IMR-90 (cell line): ENCODE data around the gene CAMP. TPM values are rescaled to one million over a fixed set of nuclear protein-coding genes. Genes with fewer than 3 reads are reported as not detected.

Source experiments
- ATAC-seq: fragments of 200-7000 bp; cut with Tn5 transposase; 2 replicates; pipeline ENCODE4 v1.9.1; 2020; ENCODE audit warnings: low read depth, mild to moderate bottlenecking, moderate library complexity
- BruUV-seq: library from RNA; stranded (reverse); fragments of 400-500 nt; replicated peaks from 2 replicates; lab custom pipeline; 2021; lab: Mats Ljungman, UMichigan
- CTCF ChIA-PET: fragments of 300-600 bp; formaldehyde crosslinking; extraction: SDS; loops from one replicate; lab custom pipeline; 2021; ENCODE audit warnings: antibody characterized with exemption; lab: Yijun Ruan, JAX
- POLR2A ChIA-PET: fragments of 300-600 bp; sonication (Branson Sonifier 250); formaldehyde crosslinking; loops from one replicate; lab custom pipeline; 2022; ENCODE audit warnings: antibody characterized with exemption; ENCODE audit not compliant: unreplicated experiment; lab: Charles Lee
- DNase-seq: peaks from one replicate; pipeline ENCODE4 v3.0.0; 2013
- H2AFZ ChIP-seq: replicated peaks from 2 replicates; pipeline ENCODE3; 2013; ENCODE audit warnings: low read length, mild to moderate bottlenecking; ENCODE audit not compliant: poor library complexity
- H2AK5ac ChIP-seq: 2 replicates; pipeline ENCODE4 v1.6.1; 2013; ENCODE audit warnings: low read depth, low read length, inconsistent platforms
- H2AK9ac ChIP-seq: replicated peaks from 2 replicates; pipeline ENCODE3; 2013; ENCODE audit warnings: mild to moderate bottlenecking, low read depth, low read length, moderate library complexity; ENCODE audit not compliant: poor library complexity
- H2BK120ac ChIP-seq: 2 replicates; pipeline ENCODE4 v1.6.1; 2013; ENCODE audit warnings: low read depth, low read length, inconsistent platforms
- H2BK15ac ChIP-seq: 3 replicates; pipeline ENCODE4 v1.6.1; 2013; ENCODE audit warnings: low read depth, low read length, inconsistent platforms
- H2BK20ac ChIP-seq: 2 replicates; pipeline ENCODE4 v1.6.1; 2013; ENCODE audit warnings: low read depth, mild to moderate bottlenecking, inconsistent platforms, low read length, moderate library complexity
- H2BK5ac ChIP-seq: 2 replicates; pipeline ENCODE4 v1.6.1; 2013; ENCODE audit warnings: mild to moderate bottlenecking, low read depth, low read length, inconsistent platforms; ENCODE audit not compliant: poor library complexity, severe bottlenecking
- H3K14ac ChIP-seq: replicated peaks from 2 replicates; pipeline ENCODE4 v1.6.1; 2013; ENCODE audit warnings: low read depth, low read length, inconsistent platforms
- H3K18ac ChIP-seq: 2 replicates; pipeline ENCODE4 v1.6.1; 2013; ENCODE audit warnings: low read depth, low read length, control low read depth
- H3K23ac ChIP-seq: 2 replicates; pipeline ENCODE4 v1.6.1; 2013; ENCODE audit warnings: low read depth, low read length, inconsistent platforms
- H3K27ac ChIP-seq: 2 replicates; pipeline ENCODE4 v1.5.1; 2013; ENCODE audit warnings: mild to moderate bottlenecking, control low read depth, low read length; ENCODE audit not compliant: insufficient read depth
- H3K27me3 ChIP-seq: 2 replicates; pipeline ENCODE4 v1.6.1; 2013; ENCODE audit warnings: low read length; ENCODE audit not compliant: control insufficient read depth, insufficient read depth
- H3K36me3 ChIP-seq: 2 replicates; pipeline ENCODE4 v1.6.1; 2013; ENCODE audit warnings: low read length, mixed read lengths; ENCODE audit not compliant: control insufficient read depth, insufficient read depth
- H3K4ac ChIP-seq: 2 replicates; pipeline ENCODE4 v1.6.1; 2013; ENCODE audit warnings: low read depth, low read length, inconsistent platforms
- H3K4me1 ChIP-seq: 2 replicates; pipeline ENCODE4 v1.6.1; 2013; ENCODE audit warnings: low read length, mixed read lengths; ENCODE audit not compliant: control insufficient read depth, insufficient read depth
- H3K4me2 ChIP-seq: 2 replicates; pipeline ENCODE4 v1.6.1; 2013; ENCODE audit warnings: low read depth, mild to moderate bottlenecking, control low read depth, low read length, moderate library complexity
- H3K4me3 ChIP-seq: 2 replicates; pipeline ENCODE4 v1.5.1; 2013; ENCODE audit warnings: low read depth, mild to moderate bottlenecking, control low read depth, low read length, moderate library complexity; ENCODE audit not compliant: insufficient read depth
- H3K56ac ChIP-seq: 2 replicates; pipeline ENCODE4 v1.6.1; 2013; ENCODE audit warnings: low read length, inconsistent platforms; ENCODE audit not compliant: insufficient read depth; ENCODE audit errors: extremely low read depth
- H3K79me1 ChIP-seq, 2 experiments: 2 replicates each; pipeline ENCODE4 v1.6.1; 2013; ENCODE audit warnings: low read length in 2 of 2, inconsistent platforms in 1 of 2, low read depth in 1 of 2
- H3K9ac ChIP-seq: 2 replicates; pipeline ENCODE4 v1.6.1; 2013; ENCODE audit warnings: low read depth, low read length, control low read depth
- H3K9me1 ChIP-seq: 2 replicates; pipeline ENCODE4 v1.6.1; 2013; ENCODE audit warnings: low read length, inconsistent platforms; ENCODE audit not compliant: insufficient read depth
- H3K9me3 ChIP-seq: 2 replicates; pipeline ENCODE4 v1.6.1; 2013; ENCODE audit warnings: low read length; ENCODE audit not compliant: control insufficient read depth, insufficient read depth
- H4K20me1 ChIP-seq: 2 replicates; pipeline ENCODE4 v1.6.1; 2013; ENCODE audit warnings: low read length, inconsistent platforms; ENCODE audit not compliant: insufficient read depth
- H4K5ac ChIP-seq: 2 replicates; pipeline ENCODE4 v1.6.1; 2013; ENCODE audit warnings: mild to moderate bottlenecking, low read depth, low read length, control low read depth
- H4K8ac ChIP-seq, 2 experiments: 2 replicates each; pipeline ENCODE4 v1.6.1; 2013; ENCODE audit warnings: low read depth in 2 of 2, low read length in 2 of 2, control low read depth in 1 of 2, inconsistent platforms in 1 of 2
- H4K91ac ChIP-seq: 2 replicates; pipeline ENCODE4 v1.6.1; 2013; ENCODE audit warnings: low read depth, low read length, inconsistent platforms; ENCODE audit not compliant: insufficient read depth
- BHLHE40 ChIP-seq: fragments of 150-350 bp; IDR thresholded peaks from 2 replicates; pipeline ENCODE4 v1.6.1; 2016; ENCODE audit warnings: mild to moderate bottlenecking, low read depth, low read length
- CEBPB ChIP-seq: IDR thresholded peaks from 2 replicates; pipeline ENCODE4 v1.6.1; 2012; ENCODE audit warnings: low read depth, low read length, improper control_type of control experiment
- CHD1 ChIP-seq: IDR thresholded peaks from 2 replicates; pipeline ENCODE4 v1.6.1; 2012; ENCODE audit warnings: low read depth, low read length, improper control_type of control experiment
- CTCF ChIP-seq: conservative IDR thresholded peaks from 2 replicates; pipeline ENCODE4 v1.5.1; 2012; ENCODE audit warnings: mild to moderate bottlenecking, low read depth, low read length, improper control_type of control experiment
- FOS ChIP-seq: fragments of 150-350 bp; IDR thresholded peaks from 2 replicates; pipeline ENCODE4 v1.6.1; 2016; ENCODE audit warnings: low read depth, low read length
- MAFK ChIP-seq: IDR thresholded peaks from 2 replicates; pipeline ENCODE4 v1.6.1; 2012; ENCODE audit warnings: low read depth, low read length, improper control_type of control experiment
- MAZ ChIP-seq: IDR thresholded peaks from 2 replicates; pipeline ENCODE4 v1.6.1; 2012; ENCODE audit warnings: low read depth, mild to moderate bottlenecking, low read length, improper control_type of control experiment, moderate library complexity, borderline replicate concordance
- MXI1 ChIP-seq: IDR thresholded peaks from 2 replicates; pipeline ENCODE4 v1.6.1; 2012; ENCODE audit warnings: low read depth, mild to moderate bottlenecking, low read length, moderate library complexity, borderline replicate concordance
- NFE2L2 ChIP-seq: fragments of 150-350 bp; IDR thresholded peaks from 2 replicates; pipeline ENCODE4 v1.6.1; 2016; ENCODE audit warnings: low read depth, mild to moderate bottlenecking, low read length
- POLR2A ChIP-seq: IDR thresholded peaks from 2 replicates; pipeline ENCODE4 v1.6.1; 2012; ENCODE audit warnings: mild to moderate bottlenecking, low read depth, low read length
- RAD21 ChIP-seq: IDR thresholded peaks from 2 replicates; pipeline ENCODE4 v1.6.1; 2012; ENCODE audit warnings: low read length, improper control_type of control experiment
- RCOR1 ChIP-seq: IDR thresholded peaks from 2 replicates; pipeline ENCODE4 v1.6.1; 2012; ENCODE audit warnings: mild to moderate bottlenecking, low read length, improper control_type of control experiment; ENCODE audit not compliant: insufficient replicate concordance
- SMC3 ChIP-seq: fragments of 150-350 bp; IDR thresholded peaks from 2 replicates; pipeline ENCODE4 v1.6.1; 2016; ENCODE audit warnings: low read depth, mild to moderate bottlenecking, antibody characterized with exemption, low read length, moderate library complexity
- USF2 ChIP-seq: fragments of 150-350 bp; IDR thresholded peaks from 2 replicates; pipeline ENCODE4 v1.6.1; 2017; ENCODE audit warnings: mild to moderate bottlenecking, antibody characterized with exemption, low read length, low read depth
- WGBS, 2 experiments: methylation state at CpG; one replicate each; pipeline versions ENCODE4 v1.1.5 to v1.1.7; 2013; ENCODE audit warnings: missing lambda C conversion rate in 2 of 2; ENCODE audit not compliant: insufficient read length in 1 of 2; ENCODE audit errors: extremely low coverage in 2 of 2; 5-methylcytosine and 5-hydroxymethylcytosine counted together
- dilution Hi-C: fragments of 300-500 bp; cut with HindIII; formaldehyde crosslinking; loops from one replicate; pipeline ENCODE4 v1.14.3; 2018; ENCODE audit warnings: low sequenced_read_pairs; ENCODE audit not compliant: unreplicated experiment
- in situ Hi-C: fragments of 300-500 bp; cut with MboI; formaldehyde crosslinking; loops from 3 replicates; pipeline ENCODE4 v1.14.3; 2019; ENCODE audit warnings: low sequenced_read_pairs, inconsistent platforms, mixed read lengths
- intact Hi-C: fragments of 100-400 bp; cut with micrococcal nuclease; formaldehyde crosslinking; loops from 2 replicates; pipeline ENCODE4 v1.10.0; 2022
- polyA plus RNA-seq, 3 experiments: library from polyadenylated mRNA; depleted of rRNA; stranded (reverse); fragments of >200 nt; gene quantifications; 2 replicates each; pipeline ENCODE4 v1.2.3, GENCODE V29; 2012; ENCODE audit warnings: low replicate concordance in 1 of 3
- total RNA-seq: library from RNA; depleted of rRNA; stranded (reverse); fragments of >200 nt; gene quantifications from 2 replicates; pipeline ENCODE4 v1.2.3, GENCODE V29; 2012
- TF ChIP-seq, protein P1 (sequence below): fragments of 150-350 bp; IDR thresholded peaks from 2 replicates; pipeline ENCODE4 v1.6.1; 2016; ENCODE audit warnings: low read depth, mild to moderate bottlenecking, low read length, moderate library complexity, borderline replicate concordance

Gene CAMP
- total and polyA plus RNA-seq, 2 of the 4 experiments (the other 2 are of a cell fraction): not detected

- no peak for ATAC-seq
- H3K4me2 ChIP-seq: no peak overlapping the region
- H3K27me3 ChIP-seq: peaks cover 13% of the 10 kb centered on the region
- no peaks in the 10 kb centered on the region for H4K20me1 ChIP-seq
- no CpG with 5 or more reads among the region's 3 CpGs for WGBS, 2 experiments
- H3K18ac ChIP-seq: no peak overlapping the region
- H3K9ac ChIP-seq: no peak overlapping the region
- H3K4me1 ChIP-seq: no peaks in the 10 kb centered on the region
- dilution Hi-C loops: no loop called here
- H4K8ac ChIP-seq: no peak overlapping the region
- no peaks in the 10 kb centered on the region for H3K9me1 ChIP-seq
- no peak overlapping the region for H4K91ac ChIP-seq
- no peak overlapping the region for H2BK15ac ChIP-seq
- no peak overlapping the region for H2BK5ac ChIP-seq
- no peak overlapping the region for H3K27ac ChIP-seq
- no peak overlapping the region for H3K56ac ChIP-seq
- H2BK120ac ChIP-seq: no peak overlapping the region
- no peak overlapping the region for H3K23ac ChIP-seq
- intact Hi-C loops: no loop called here
- POLR2A ChIA-PET: no interaction called here
- H4K5ac ChIP-seq: no peak overlapping the region
- H2BK20ac ChIP-seq: no peak overlapping the region
- CTCF ChIA-PET: no interaction called here
- H2AK5ac ChIP-seq: no peak overlapping the region
- no peak overlapping the region for H2AFZ ChIP-seq
- no peaks in the 10 kb centered on the region for H3K9me3 ChIP-seq
- TF ChIP-seq, protein P1, sequence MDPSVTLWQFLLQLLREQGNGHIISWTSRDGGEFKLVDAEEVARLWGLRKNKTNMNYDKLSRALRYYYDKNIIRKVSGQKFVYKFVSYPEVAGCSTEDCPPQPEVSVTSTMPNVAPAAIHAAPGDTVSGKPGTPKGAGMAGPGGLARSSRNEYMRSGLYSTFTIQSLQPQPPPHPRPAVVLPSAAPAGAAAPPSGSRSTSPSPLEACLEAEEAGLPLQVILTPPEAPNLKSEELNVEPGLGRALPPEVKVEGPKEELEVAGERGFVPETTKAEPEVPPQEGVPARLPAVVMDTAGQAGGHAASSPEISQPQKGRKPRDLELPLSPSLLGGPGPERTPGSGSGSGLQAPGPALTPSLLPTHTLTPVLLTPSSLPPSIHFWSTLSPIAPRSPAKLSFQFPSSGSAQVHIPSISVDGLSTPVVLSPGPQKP: no peak
- TF ChIP-seq MAFK (no peak), NFE2L2 (no peak), MXI1 (no peak), MAZ (no peak), RCOR1 (no peak), CEBPB (no peak), BHLHE40 (no peak), POLR2A (no peak), USF2 (no peak), CTCF (no peak), SMC3 (no peak), RAD21 (no peak), FOS (no peak), CHD1 (no peak)
- DNase-seq: no peak
- H3K4me3 ChIP-seq: no peak overlapping the region
- no peak overlapping the region for H3K14ac ChIP-seq
- in situ Hi-C loops: no loop called here
- H3K4ac ChIP-seq: no peak overlapping the region
- BruUV-seq: no TSS peak
- H3K79me1 ChIP-seq: no peaks in the 10 kb centered on the region
- no peaks in the 10 kb centered on the region for H3K36me3 ChIP-seq
- H2AK9ac ChIP-seq: no peak overlapping the region
Measured at GRCh38 chr3:48208076-48208475, 15.2 kb upstream of the CAMP start.
